ENCODE data around the gene IL17RA.

IL17RA gene

GRCh38 chr22:17100621-17101020, 15.8 kb downstream of the IL17RA start:
- no peak overlapping the region for H3K4me3 ChIP-seq (replicated peaks; ENCODE audit: low read depth, low read length)

GRCh38 chr22:17101475-17102296, 16.9 kb downstream of the IL17RA start:
- no peak overlapping the region for H3K4me3 ChIP-seq (replicated peaks; ENCODE audit: low read depth, low read length)
- no peak for DNase-seq (ENCODE audit: low read depth)
- TF ChIP-seq CTCF (IDR thresholded peaks at IDR 0.05; ENCODE audit: low read length, missing control alignments), result no peak

More at GRCh38 chr22:17100621-17101020, 15.8 kb downstream of the IL17RA start:
- no peak for DNase-seq (ENCODE audit: low read depth)
- no peak for TF ChIP-seq CTCF (IDR thresholded peaks at IDR 0.05; ENCODE audit: low read length, missing control alignments)

GRCh38 chr22:17102297-17102667, 17.5 kb downstream of the IL17RA start:
- peak; percentile 36 for DNase-seq (ENCODE audit: low read depth)
- no peak overlapping the region for H3K4me3 ChIP-seq (replicated peaks; ENCODE audit: low read depth, low read length)
- TF ChIP-seq CTCF (IDR thresholded peaks at IDR 0.05; ENCODE audit: low read length, missing control alignments), result no peak

GRCh38 chr22:17103351-17103750, 18.6 kb downstream of the IL17RA start:
- DNase-seq (ENCODE audit: low read depth), result no peak
- H3K4me3 ChIP-seq (replicated peaks; ENCODE audit: low read depth, low read length), result no peak overlapping the region
- TF ChIP-seq CTCF (IDR thresholded peaks at IDR 0.05; ENCODE audit: low read length, missing control alignments), result no peak

- no peak for TF ChIP-seq CTCF (IDR thresholded peaks at IDR 0.05; ENCODE audit: low read length, missing control alignments)
- DNase-seq (ENCODE audit: low read depth), result no peak
- H3K4me3 ChIP-seq (replicated peaks; ENCODE audit: low read depth, low read length), result no peak overlapping the region
Measured at GRCh38 chr22:17104336-17104935, 19.6 kb downstream of the IL17RA start.

- no peak overlapping the region for H3K4me3 ChIP-seq (replicated peaks; ENCODE audit: low read depth, low read length)
- no peak for TF ChIP-seq CTCF (IDR thresholded peaks at IDR 0.05; ENCODE audit: low read length, missing control alignments)
- DNase-seq (ENCODE audit: low read depth), result no peak
Measured at GRCh38 chr22:17105143-17106129, 20.6 kb downstream of the IL17RA start.

Data from fibroblast of pulmonary artery (primary cell).